Urothelium cell line (cell line): ENCODE measurements around the gene TRIM9.
A peak's percentile ranks its signal among the peaks of the same experiment; 100 is the strongest.
"Not testable (repeated sequence)": the region's sequence is repeated elsewhere in the genome, so short reads cannot be mapped to it uniquely, and the experiment has no call there.

Source experiments
- DNase-seq: peaks from one replicate; pipeline ENCODE4 v3.0.0; 2011; ENCODE audit warnings: low spot score, mixed read lengths
- FAIRE-seq: peaks from 2 replicates; lab custom pipeline; 2011; peaks lifted over from hg19 to GRCh38; lab: Jason Lieb, UNC

TRIM9 gene

DNA sequence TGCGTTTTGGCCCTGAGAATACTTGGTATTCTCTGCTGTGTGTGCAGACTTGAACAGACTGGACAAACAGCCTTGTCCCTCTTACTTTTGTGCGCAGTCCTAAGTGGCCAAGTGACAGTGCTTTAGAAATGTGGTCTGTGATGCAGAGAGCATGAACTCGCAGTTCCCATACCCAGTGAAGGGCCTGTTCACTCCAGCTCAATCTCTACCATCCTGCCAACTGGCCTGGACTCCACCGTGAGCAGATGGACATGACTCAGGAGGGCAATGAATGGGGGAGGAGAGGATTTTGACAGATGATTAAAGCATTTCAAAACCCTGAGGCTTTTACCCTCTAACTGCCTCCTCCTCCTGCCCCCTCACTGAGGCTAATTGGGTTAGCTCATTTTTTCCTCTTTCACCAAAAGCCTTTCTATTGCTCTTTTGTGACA is 88.1 kb downstream of the TRIM9 start:
- FAIRE-seq, result peak; percentile 97

DNA sequence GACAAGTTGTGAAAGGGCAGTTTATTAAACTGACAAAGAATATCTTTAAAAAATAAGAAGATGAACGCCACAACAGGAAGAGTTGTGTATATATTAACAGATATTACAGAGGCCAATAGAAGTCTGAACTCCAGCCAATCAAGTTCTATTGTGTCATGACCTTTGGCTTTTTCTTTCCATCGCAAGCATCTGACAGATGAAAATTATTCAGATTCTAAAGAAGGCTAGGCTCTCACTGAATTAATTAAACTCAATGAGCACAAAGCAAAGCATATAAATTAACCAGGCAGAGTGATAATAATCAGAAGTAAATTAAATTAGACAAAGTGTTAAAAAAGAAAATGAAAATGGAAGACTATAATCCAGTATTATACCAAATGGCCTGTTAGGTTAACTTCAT is 88.6 kb downstream of the TRIM9 start:
- DNase-seq (no peak), FAIRE-seq (no peak)

More for the DNA sequence above, 88.1 kb downstream of the TRIM9 start:
- DNase-seq, result peak; percentile 78

DNA sequence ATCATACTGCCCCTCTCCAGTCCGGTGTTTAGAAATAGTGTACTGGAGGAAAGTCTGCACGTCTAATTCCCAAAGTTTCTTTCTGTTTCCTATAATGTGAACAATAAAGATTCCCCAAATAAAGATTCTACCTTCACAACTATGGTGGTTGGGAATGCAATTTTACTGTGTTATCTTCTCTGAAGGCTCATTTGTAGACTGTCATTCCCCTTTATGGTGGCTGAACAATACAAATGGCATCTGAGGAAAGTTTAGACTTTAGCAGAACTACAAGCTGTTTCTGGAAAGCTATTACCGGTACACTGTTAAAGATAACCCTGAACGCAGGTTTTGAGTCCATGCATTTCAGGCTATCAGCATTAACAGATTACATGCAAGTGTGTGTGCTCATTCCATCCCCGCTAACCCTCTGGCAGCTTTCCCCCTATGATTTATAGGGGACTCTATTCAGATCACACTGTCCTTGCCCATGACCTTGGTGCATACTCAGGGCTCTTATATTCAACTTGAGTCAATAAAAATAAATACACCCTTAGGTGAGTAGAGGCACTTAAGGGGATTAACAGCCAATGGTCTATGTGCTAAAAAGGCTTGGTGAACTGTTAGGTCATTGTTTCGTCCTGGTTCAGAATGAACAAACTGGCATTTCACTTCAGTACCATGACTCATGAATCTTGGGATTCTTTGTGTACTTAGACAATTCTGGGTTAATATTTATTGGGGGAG is 89.9 kb downstream of the TRIM9 start:
- DNase-seq, result peak; percentile 69
- FAIRE-seq, result peak; percentile 86

- FAIRE-seq (no peak), DNase-seq (peak; percentile 55)
These were observed 90.5 kb downstream of the TRIM9 start for GRCh38 chr14:51004352-51004800.

DNA sequence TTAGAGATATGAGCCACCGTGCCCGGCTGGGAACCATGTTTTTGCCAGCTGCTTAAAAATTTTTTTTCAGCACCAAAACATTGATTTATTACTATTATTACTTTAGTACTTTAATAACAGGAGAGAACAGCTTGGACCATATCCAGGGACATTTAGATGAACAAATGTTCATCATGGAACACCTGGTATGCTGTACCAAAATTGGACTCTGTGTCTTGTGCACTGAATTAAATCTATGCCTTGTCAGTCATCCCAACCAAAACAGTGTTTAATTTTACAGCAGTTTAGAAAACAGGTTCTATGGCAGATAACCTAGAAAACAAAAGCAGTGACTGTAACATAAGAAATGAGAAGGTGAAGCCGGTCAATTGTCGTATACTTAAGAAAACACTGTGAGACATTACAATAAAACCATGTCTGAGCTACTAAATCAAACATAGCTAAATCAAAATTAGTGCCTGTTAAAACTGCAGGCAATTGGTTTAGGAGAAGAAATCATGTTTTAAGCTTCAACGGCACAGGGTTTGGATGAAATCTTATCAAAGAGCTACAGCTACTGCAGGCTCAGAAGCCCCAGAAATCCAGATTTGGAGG is 92.4 kb downstream of the TRIM9 start:
- no peak for FAIRE-seq
- DNase-seq, result no peak

GRCh38 chr14:51000566-51000965 is 94.3 kb downstream of the TRIM9 start:
- FAIRE-seq (peak; percentile 77), DNase-seq (no peak)

DNA sequence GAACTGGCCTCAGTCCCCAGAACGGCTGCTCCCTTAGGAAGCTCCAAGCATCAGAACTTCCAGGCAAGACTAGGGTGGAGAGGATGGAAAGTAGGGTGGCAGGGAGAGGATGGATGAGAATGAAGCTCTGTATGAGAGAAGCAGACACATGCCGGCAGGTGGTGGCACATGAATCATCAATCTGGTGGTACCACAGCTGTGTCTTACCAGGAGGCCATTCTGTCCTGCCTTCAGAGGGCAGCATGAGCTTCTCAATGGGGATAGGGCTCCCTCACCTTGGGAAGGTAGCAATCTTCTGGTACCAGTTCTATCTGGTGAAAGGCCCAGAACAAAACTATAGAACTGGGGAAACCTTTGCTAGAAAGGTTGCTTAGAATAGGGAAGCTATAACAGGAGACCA is 95.2 kb downstream of the TRIM9 start:
- DNase-seq, result no peak
- peak; percentile 23 for FAIRE-seq

DNA sequence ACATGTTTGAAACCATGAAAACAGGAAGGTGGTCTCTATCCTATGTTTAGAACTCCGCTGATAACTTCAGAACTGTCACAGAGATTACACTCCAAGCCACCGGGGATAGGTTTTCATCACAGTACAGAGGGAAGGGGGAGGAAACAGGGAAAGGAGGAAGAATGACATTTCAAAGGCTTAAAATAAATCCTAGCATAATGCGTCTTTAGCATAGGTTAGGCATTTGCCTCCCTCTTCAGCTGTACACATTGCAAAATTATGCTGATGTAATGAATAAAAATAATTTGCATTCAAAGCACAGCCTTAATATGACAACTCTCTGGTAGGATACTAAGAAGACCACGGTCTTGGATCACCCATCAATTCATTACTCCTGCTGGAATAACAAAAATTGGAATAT is 96.3 kb downstream of the TRIM9 start:
- FAIRE-seq (no peak), DNase-seq (no peak)

DNA sequence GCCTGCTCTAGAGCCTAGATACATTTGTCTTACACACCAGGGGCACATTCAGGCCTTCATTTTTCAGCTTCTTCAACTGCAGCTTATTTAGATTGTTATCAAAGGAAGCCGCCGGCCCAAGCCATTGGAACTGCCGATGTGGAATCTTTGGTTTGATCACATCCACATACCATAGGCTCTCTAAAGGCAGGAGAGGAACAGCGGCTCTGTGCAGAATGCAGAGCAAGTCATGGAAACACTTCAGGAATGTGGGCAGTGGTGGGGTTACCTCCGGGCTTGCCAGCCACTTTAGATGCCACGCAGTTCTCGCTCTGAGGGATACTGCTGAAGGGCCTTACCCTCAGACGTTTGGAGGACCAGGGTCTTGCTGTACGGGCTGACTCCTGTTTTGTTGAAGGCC is 97.2 kb downstream of the TRIM9 start:
- no peak for DNase-seq
- no peak for FAIRE-seq

GRCh38 chr14:50994158-50994557 is 100.7 kb downstream of the TRIM9 start:
- DNase-seq, FAIRE-seq: not testable (repeated sequence)

- FAIRE-seq (no peak), DNase-seq (no peak)
These were observed 109.0 kb downstream of the TRIM9 start for GRCh38 chr14:50985859-50986331.

- DNase-seq (no peak), FAIRE-seq (peak; percentile 68)
These were observed 109.6 kb downstream of the TRIM9 start for GRCh38 chr14:50985124-50985858.

GRCh38 chr14:50984036-50984710 is 110.7 kb downstream of the TRIM9 start:
- FAIRE-seq (no peak), DNase-seq (no peak)

DNA sequence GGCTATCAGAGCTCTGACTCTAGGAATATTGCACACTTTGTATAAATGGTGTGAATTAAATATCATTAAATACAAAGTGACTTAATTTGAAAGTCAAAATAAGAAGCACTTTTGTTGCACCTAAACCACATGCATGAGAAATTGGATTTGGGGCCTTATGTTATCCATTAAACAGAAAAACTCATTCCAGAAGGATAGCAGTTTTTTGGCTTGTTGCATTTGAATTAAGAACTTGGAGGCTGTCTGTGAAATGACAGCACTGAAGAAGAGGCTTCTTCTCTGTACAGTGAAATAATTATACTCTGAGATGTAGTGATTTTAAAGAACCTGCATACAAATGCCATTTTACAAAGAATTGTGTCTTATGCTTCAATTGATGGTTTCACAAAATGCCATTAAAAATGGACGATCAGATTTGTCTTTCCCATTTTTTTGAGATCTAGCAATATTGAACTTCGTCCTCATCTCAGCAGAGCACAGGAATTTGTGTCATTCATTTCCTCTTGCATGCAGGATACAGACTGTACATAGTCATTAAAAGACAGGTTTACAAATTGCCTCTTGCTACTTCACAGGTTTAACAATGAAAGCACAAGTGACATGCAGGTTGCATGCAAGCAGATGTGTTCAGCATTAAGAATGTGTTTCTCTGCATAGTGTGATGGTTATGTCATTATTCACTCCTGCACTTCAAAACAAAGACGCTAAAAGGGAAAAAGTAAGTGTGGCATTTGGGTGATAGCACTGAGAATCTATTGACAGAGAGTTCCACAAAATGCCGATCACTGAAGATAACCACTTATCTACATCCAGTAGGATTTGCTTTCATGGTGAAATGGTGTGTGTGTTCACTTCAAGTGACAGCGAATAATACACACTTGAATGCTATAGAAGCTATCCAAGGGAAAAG is 114.7 kb downstream of the TRIM9 start:
- FAIRE-seq (peak; percentile 55), DNase-seq (no peak)

GRCh38 chr14:50978888-50979287 is 116.0 kb downstream of the TRIM9 start:
- no peak for FAIRE-seq
- DNase-seq, result no peak

- DNase-seq (no peak), FAIRE-seq (no peak)
These were observed 116.4 kb downstream of the TRIM9 start for GRCh38 chr14:50978529-50978871.

- FAIRE-seq, result peak; percentile 17
- DNase-seq, result no peak
These were observed 116.9 kb downstream of the TRIM9 start for GRCh38 chr14:50977863-50978528.

- DNase-seq (no peak), FAIRE-seq (peak; percentile 96)
These were observed 120.8 kb downstream of the TRIM9 start for GRCh38 chr14:50974118-50974517.

GRCh38 chr14:50972734-50973133 is 122.2 kb downstream of the TRIM9 start:
- FAIRE-seq, result no peak
- no peak for DNase-seq
